GM11168 (cell line): Measurements from ENCODE around the gene C5orf63.
"Not testable (repeated sequence)": the region's sequence is repeated elsewhere in the genome, so short reads cannot be mapped to it uniquely, and the experiment has no call there.

Source experiments
- in situ Hi-C: fragments of 300-500 bp; cut with MboI; formaldehyde crosslinking; loops from one replicate; pipeline ENCODE4 v1.12.0; 2022; ENCODE audit warnings: low sequenced_read_pairs; ENCODE audit not compliant: unreplicated experiment

C5orf63 gene

DNA sequence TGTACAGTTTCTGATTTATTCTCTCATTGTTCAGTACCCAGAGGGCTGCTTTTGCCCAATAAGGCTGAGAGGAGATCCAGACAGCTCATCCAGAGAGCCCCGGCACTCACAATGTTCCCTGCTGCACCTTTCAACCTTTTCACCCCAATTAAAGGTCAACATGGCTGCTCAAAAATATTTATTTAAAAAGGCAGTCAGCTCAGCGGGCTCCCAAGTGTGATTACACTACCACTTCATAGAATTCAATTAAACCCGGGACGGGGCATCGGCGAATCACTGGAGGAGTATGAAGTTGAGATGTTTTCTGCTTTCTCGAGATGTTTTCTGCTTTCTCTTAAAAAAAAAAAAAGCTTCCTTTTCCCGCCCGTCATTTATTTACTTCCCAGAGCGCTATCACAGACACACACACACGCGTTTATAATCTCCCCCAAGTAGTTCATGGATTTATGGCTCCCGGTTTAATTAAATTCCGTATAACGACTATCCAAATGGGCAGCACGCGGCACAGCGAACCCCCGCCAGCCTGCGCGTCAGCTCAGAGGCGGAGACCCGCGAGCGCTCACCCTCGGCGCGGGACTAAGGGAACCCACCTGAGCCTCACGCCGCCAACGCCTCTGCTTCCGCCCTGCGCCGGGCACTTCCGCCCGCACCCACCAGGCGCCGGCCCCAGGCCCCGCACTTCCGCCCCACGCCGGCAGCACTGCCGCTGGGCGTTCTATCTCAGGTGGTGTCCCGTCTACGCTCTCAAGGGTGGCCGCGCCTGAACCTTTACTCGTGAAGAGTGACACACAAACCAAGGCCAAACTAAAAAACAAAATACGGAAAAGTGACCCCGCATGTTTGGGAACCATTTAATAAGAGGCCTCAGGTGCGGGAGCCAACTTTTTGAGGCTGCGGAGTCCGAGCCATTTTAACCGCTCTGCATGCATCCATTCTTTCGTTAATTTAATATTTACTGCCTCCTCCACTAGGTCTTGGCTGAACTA, at the start of gene C5orf63:
TSS of gene C5orf63 (minus strand) at position 642 of the 986 bp plus-strand sequence. CDS start 14,507 bp downstream, outside the sequence.
- in situ Hi-C loops: no loop called here

DNA sequence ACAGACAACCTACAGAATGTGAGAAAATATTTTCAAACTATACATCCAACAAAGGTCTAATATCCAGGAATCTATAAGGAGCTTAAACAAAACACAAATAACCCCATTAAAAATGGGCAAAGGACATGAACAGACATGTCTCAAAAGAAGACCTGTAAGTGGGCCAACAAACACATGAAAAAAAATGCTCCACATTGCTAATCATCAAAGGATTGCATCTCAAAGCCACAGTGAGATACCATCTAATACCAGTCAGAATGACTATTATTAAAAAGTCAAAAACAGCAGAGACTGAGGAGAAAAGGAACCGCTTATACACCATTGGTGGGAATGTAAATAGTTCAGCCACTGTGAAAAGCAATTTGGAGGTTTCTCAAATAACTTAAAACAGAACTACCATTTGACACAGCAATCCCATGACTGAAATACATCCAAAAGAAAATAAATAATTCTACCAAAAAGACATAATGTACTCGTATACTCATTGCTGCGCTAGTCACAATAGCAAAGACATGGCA, 39.1 kb upstream of the C5orf63 start:
- in situ Hi-C loops: no loop called here

DNA sequence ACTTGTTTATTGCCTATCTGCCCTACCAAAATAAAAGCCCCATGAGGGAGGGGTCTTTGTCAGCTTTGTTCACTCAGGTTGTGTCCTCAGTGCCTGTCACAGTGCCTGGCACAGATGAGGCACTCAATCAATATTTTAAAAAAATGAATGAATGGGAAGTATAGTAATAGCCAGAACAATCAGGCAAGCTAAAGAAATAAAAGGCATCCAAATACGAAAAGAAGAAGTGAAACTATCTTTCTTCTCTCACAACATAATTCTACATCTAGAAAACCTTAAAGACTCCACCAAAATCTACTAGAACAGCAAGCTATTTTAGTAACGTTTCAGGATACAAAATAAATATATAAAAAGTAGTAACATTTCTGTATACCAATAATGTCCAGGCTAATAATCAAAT, 37.8 kb upstream of the C5orf63 start:
- in situ Hi-C loops: no loop called here

DNA sequence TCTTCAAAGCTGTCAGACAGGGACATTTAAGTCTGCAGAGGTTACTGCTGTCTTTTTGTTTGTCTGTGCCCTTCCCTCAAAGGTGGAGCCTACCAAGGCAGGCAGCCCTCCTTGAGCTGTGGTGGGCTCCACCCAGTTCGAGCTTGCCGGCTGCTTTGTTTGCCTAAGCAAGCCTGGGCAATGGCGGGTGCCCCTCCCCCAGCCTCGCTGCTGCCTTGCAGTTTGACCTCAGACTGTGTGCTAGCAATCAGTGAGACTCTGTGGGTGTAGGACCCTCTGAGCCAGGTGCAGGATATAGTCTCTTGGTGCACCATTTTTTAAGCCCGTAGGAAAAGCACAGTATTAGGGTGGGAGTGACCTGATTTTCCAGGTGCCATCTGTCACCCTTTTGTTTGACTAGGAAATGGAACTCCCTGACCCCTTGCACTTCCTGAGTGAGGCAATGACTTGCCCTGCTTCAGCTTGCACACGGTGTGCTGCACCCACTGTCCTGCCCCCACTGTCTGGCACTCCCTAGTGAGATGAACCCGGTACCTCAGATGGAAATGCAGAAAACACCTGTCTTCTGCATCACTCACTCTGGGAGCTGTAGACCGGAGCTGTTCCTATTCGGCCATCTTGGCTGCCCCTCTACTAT, 35.4 kb upstream of the C5orf63 start:
- in situ Hi-C loops: not testable (repeated sequence)

DNA sequence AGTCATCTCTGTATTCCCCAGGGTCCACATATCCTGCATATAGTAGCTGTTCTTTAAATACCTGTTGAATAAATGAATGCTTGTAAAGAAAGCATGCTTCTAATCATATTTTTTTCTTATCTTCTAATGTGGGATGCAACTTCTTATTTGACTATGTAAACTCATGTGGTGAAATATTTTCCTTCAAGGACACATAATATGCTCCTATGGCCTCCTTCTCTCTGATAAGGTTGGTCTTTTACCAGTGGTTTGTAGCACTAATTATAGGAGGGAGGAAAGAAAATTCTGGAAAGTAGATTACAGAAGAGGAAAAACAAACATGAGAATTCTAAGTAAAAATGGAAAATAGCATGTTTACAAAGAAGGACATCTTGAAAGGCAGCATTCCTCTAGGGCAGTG, 28.6 kb upstream of the C5orf63 start:
- in situ Hi-C loops: no loop called here

DNA sequence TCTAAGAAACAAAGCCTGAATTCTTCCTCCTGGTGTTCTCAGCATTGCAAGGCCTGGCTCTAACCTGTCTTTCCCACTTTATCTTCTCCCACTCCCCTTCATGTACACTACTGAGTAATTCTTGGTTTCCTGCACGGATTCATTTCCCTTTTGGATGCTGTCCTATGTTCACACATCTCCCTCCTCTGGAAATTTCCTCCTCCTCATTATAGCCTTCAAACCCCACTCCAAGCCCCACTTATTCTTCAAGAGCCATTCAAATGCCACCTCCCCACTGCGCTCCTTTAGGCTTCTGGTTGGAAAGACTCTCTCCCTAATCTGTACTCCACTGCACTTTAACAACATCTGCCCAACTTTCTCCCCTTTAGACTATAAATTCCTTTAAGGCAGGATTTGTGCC, 28.2 kb upstream of the C5orf63 start:
- in situ Hi-C loops: no loop called here

DNA sequence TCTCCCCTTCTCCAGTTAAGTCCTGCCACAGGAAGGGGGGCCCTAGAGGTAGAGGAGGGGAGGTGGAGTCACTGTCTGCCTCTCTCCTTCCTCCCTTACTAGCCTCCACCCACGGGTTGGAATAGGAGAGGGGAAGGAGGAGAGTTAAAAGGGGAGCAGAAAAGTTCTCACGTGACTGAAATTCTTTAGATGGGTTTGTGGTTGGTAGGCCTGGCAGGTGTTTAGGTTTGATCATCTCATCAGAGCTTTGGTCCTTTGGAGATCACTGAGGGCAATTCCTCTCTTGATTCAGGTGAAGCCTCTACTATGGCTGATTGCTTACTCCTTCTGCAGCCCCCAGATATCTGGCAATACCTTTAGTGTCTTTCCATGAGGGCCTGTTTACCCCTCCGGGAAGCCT, 24.9 kb upstream of the C5orf63 start:
- in situ Hi-C loops: no loop called here

DNA sequence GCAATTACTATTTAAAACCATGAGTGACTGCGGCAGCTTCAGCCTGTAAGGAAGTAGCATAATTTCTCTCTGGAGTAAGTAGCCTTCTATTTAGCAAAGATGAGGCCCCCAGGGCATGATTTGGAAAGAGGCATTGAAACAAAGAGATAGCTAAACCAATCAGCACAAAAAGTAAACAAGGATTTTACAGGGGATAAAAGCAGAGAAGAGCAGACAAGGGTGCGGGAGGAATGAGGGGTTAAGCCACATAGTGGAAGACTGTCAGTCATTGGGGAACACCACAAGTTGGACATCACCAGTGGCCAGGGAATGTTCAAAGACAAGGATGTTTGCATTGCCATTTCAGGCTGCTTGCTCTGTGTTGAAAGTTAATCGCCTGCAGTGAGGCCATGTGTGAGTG, 24.0 kb upstream of the C5orf63 start:
- in situ Hi-C loops: no loop called here

DNA sequence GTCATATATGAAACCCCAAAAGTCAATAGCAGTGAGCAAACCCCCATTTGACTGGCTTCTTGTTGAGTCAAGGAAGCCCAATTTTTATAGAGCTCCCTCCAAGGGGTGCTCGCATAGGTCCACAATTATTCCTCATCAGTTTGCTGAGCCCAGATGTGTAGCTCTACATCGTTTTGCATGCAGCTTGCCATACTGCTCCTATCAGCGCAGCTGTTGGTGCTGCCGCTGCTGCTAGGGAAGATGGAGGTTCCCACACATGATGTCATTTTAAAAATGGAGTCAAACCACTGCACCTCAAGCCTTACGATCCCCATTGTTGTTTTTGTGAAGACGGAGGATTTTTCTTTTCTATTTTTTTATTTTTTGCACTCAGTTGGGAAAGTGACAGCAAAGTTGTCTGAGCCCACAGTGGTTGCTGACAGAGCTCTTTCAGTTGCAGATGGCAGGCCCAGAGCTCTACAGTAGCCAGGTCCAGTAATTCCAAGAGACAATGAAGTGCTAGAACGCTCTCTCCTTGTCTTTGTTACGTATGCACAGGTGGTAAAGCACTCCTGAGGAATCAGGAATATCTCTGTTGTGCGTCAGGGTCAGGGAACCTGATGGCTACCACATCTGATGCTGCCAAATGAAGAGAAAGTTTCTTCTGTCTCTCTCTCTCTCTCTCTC, 23.2 kb upstream of the C5orf63 start:
- in situ Hi-C loops: no loop called here

DNA sequence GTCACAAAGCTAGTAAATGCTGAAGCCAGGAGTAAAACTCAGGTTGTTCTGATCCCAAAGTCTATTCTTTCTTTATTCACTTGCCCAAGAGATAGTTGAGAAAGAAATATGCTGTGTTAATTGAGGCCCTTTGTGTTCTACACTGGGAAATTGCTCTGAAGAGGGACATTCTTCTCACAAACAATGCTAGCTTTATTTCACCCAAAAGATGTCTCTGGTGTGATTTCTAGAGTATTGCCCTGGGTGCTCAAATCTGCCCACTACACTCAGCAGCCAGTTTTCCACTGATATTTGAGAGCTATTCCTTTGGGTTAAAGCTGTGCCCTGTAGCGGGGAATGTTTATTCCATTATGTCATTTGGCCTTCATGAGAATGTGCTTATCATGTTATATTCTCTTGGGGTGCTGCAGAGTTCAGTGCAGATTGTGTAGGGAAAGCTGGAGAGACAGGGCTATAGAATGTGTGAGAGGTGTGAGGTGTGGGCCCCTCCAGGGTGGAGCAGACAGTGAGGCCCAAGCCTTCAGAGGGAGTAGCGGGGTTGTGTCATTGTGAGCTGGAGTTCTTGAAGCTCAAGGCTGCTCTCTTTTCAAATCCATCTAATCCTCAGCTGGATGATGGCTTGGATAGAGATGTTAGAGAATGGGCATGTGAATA, 21.0 kb upstream of the C5orf63 start:
- in situ Hi-C loops: no loop called here

DNA sequence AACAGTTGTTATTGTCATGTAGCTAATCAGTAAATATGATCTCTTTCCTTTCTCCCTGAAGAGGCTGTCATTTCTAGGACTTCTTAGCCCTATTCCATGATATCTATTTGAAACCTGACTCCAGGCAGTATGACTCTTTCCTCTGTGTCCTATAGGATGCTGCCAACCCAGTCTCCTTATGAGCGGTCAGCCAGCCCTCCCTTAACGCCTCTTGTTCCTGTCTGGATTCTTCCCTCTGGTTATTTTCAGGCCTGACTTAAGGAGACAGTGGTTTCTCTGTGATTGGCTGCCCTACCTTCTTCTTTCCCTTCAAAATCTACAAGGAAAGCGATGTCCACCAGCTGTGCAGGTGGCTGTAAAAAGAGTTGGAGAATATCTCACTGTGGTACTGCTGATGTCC, 19.4 kb upstream of the C5orf63 start:
- in situ Hi-C loops: no loop called here

DNA sequence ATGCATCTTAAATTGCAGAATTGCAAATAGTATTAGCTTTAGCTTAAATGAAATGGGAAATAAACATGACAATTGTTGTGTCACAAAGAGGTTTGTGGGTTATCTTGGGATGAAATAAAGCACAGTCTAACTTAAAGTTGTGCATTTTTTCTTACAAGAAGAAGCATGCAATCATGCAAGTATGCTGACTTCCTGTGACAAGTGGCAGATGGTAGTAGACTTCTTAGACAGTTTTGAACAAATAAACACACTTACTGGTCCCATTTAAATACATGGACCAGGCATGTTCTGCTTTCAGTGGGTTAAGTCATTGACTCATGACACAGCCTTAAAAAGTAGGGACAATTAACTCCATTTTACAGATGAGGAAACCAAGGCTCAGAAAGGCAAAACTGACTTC, 15.9 kb upstream of the C5orf63 start:
- in situ Hi-C loops: no loop called here

DNA sequence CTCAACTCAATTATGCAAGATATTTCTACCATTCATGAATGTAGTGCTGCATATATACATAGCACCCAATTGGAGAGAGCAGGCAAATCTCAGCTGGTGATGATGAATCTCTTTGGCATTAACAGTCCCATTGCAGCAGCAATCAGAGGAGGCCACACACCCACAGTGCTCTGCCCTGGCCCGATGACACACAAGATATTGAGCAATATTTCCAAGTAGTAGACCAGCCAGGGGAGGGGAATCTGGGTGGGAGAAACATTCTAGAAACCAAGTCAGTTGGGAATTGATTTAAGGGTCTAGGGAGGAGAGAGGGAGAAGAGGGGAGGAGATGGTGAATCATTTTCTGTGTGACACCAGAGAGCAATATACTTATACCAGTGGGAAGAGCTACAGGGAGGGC, 14.9 kb upstream of the C5orf63 start:
- in situ Hi-C loops: no loop called here

DNA sequence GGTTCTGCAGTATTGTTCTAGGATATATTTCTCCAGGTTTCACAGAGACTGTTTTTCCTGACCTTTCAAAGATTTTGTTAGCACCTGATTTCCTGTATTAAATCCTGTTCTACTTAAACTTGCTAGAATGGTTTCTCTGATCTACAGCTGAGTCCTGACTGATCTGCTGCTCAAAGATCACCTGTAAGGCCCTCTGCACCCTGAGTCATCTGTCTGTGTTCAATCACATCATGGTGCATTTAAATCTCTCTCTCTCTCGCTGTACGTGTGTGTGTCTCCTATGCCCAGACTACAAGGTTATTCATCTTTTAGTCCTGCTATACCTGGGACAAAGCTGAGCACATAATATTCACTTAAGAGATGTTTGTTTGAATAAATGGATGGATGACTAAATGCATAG, 13.3 kb upstream of the C5orf63 start:
- in situ Hi-C loops: no loop called here

DNA sequence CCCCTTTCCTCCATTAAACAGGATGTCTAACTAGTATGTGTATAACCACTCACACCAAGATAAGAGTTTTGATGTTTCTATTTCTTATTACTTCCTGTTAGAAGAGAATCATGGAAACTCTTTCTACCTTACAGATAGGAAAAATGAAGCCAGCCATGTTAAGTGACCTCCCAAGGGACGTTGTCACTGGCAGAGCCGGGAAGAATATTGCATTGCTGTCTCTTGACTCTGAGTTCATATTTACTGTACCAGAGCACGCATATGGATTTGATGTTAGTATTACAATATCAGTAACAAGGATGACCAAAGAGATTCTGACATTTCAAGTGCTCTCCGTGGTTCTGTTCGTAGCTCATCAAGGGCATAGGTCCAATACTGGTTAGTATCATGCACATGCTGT, 12.5 kb upstream of the C5orf63 start:
- in situ Hi-C loops: no loop called here

DNA sequence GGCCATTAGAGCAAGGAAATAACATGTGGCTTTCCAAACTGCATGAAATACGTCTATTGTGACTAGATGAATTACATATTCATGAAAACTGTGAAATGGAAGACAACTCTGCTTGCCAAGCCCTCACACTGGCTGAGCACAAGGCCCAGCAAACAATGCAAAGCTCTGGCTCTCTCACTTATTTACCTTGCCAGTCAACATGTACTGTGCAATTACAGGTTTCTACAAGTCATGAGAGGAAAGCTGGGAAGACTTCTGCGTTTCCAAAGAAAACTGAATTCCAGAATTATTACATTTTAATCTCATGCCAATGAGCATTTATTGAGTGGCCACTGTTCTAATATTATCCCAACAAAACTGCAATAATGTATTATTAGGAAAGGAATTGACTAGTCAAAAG, 12.1 kb upstream of the C5orf63 start:
- in situ Hi-C loops: no loop called here

DNA sequence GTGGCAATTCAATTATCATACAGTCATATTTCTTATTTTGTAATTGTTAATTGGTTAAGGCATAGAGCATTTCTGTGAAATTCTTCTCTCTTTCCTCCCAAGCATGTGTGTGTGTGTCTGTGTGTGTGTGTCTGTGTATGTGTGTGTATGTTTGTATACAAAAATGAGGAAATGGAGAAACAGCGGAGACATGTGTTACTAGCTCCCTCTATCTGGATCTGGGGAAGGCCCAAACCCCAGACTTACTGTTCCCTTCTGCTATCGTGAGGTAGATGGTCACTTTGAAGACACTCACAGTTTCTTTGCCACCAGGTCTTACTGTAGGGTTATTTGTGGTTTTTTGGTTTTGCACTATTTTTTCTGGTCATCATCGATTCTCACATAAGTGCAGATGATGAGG, 11.4 kb upstream of the C5orf63 start:
- in situ Hi-C loops: no loop called here

DNA sequence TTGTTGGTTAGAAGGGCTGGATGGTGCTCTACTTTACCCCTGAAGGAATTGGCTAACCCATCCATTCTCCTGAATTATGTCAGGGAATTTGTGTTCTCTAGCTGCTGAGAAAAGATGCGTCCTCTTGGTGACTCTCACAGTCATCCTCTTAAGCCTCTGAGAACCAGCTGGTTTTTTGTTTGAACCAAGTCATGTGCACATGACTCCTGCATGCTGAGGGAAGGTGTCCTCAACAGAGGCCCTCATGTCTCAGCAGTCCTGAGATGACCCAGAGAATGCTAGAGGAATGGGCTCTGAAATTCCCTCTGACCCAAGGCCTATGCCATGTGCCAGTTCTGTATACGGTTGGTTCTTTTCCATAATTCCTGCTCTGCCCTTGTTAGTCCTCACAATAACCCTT, 10.4 kb upstream of the C5orf63 start:
- in situ Hi-C loops: no loop called here

DNA sequence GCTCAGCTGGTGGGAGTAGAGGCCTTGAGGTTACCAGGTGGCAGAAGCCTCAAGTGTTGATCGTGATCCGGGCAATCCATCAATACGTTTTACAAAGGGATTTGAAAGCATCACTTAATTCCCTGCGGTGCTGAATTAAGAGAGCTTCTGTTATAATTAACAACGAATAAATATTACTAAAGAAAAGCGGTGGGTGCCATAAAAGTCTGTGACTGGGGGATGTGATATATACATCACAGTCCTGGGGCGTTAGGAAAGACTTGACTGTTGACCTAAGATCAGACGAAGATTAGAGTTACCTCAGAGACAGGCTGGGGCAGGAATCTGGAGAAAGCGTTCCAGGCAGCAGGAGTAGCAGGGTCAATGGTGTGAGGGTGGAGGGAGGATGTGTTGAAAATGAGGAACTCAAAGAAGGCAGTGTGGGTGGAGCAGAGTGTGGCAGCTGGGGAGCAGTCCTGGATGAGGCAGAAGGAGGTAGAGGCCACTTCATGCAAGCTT, 6.7 kb upstream of the C5orf63 start:
- in situ Hi-C loops: no loop called here

DNA sequence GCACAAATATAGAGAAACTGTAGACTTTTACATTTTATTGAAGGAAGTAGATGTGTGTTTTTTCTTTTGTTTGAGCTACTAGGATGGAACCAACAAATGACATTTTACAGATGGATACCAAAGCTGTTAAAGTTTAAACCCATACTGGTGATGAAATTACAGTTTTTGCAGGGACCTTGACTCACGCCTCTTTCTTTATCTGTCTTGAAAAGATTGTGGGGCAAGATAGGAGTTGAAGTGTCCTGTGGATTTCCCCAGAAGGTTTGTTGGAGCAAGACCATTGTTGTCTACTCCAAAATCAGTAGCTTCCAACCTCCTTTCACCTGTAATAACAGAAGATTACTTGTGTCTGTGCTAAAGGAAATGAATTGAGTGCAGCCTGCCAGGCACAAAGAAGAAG, 4.1 kb upstream of the C5orf63 start:
- in situ Hi-C loops: no loop called here
